GM23248 (cell line): ENCODE measurements around the gene CAMP. TPM values are rescaled to one million over a fixed set of nuclear protein-coding genes. Genes with fewer than 3 reads are reported as not detected.
A peak's percentile ranks its signal among the peaks of the same experiment; 100 is the strongest.
"Not testable (repeated sequence)": the region's sequence is repeated elsewhere in the genome, so short reads cannot be mapped to it uniquely, and the experiment has no call there.

Experiments used
- DNase-seq: peaks from one replicate; pipeline ENCODE4 v3.0.0-alpha.2; 2015
- H2AFZ ChIP-seq: fragments of 200-600 bp; sonication (generic); 2 replicates; pipeline ENCODE4 v1.6.1; 2016; ENCODE audit warnings: antibody characterized with exemption
- H3F3A ChIP-seq: fragments of 200-600 bp; sonication (generic); 2 replicates; pipeline ENCODE4 v1.6.1; 2016; ENCODE audit warnings: mild to moderate bottlenecking, antibody characterized with exemption, mixed run types; ENCODE audit not compliant: insufficient read depth
- H3K27ac ChIP-seq: fragments of 200-600 bp; sonication (generic); 2 replicates; pipeline ENCODE4 v1.5.1; 2016; ENCODE audit warnings: mild to moderate bottlenecking
- H3K27me3 ChIP-seq: fragments of 200-600 bp; sonication (generic); replicated peaks from 2 replicates; pipeline ENCODE4 v1.6.1; 2016; ENCODE audit warnings: mild to moderate bottlenecking; ENCODE audit not compliant: insufficient read depth
- H3K36me3 ChIP-seq: fragments of 200-600 bp; sonication (generic); 2 replicates; pipeline ENCODE4 v1.6.1; 2016; ENCODE audit warnings: low read depth, mild to moderate bottlenecking
- H3K4me1 ChIP-seq: fragments of 200-600 bp; sonication (generic); 2 replicates; pipeline ENCODE4 v1.6.1; 2016; ENCODE audit warnings: mild to moderate bottlenecking; ENCODE audit not compliant: insufficient read depth
- H3K4me2 ChIP-seq: fragments of 200-600 bp; sonication (generic); one replicate; pipeline ENCODE4 v1.6.1; 2016; ENCODE audit warnings: mild to moderate bottlenecking; ENCODE audit not compliant: unreplicated experiment
- H3K4me3 ChIP-seq: fragments of 200-600 bp; sonication (generic); 2 replicates; pipeline ENCODE4 v1.5.1; 2016; ENCODE audit warnings: mild to moderate bottlenecking
- H3K79me2 ChIP-seq: fragments of 200-600 bp; sonication (generic); 2 replicates; pipeline ENCODE4 v1.6.1; 2016; ENCODE audit warnings: mild to moderate bottlenecking; ENCODE audit not compliant: insufficient read depth
- H3K9ac ChIP-seq: fragments of 200-600 bp; sonication (generic); 2 replicates; pipeline ENCODE4 v1.6.1; 2016; ENCODE audit warnings: mild to moderate bottlenecking
- H3K9me2 ChIP-seq: fragments of 200-600 bp; sonication (generic); 2 replicates; pipeline ENCODE4 v1.6.1; 2016; ENCODE audit warnings: mixed run types, mild to moderate bottlenecking, moderate library complexity; ENCODE audit not compliant: insufficient read depth
- H3K9me3 ChIP-seq: fragments of 200-600 bp; sonication (generic); one replicate; pipeline ENCODE4 v1.6.1; 2017; ENCODE audit warnings: low read depth
- H4K20me1 ChIP-seq: fragments of 200-600 bp; sonication (generic); 2 replicates; pipeline ENCODE4 v1.6.0; 2016; ENCODE audit not compliant: insufficient read depth
- EZH2 ChIP-seq: fragments of 200-600 bp; sonication (generic); IDR thresholded peaks from 2 replicates; pipeline ENCODE4 v1.6.1; 2018; ENCODE audit warnings: antibody characterized with exemption, mild to moderate bottlenecking; ENCODE audit not compliant: insufficient read depth, poor library complexity, severe bottlenecking
- EZH2phosphoT487 ChIP-seq: fragments of 200-600 bp; sonication (generic); IDR thresholded peaks from 2 replicates; pipeline ENCODE4 v1.6.1; 2018; ENCODE audit warnings: antibody characterized with exemption, moderate library complexity, mild to moderate bottlenecking, low read depth; ENCODE audit not compliant: insufficient read depth
- WGBS, 2 experiments: methylation state at CpG; one replicate each; pipeline ENCODE4 v1.1.6; 2015 to 2017; ENCODE audit warnings: low lambda C conversion rate in 2 of 2, low coverage in 1 of 2; ENCODE audit errors: missing lambda C conversion rate in 2 of 2; 5-methylcytosine and 5-hydroxymethylcytosine counted together
- in situ Hi-C: fragments of 300-500 bp; cut with MboI; formaldehyde crosslinking; loops from 2 replicates; pipeline ENCODE4 v1.15.0; 2020
- polyA plus RNA-seq: library from polyadenylated mRNA; unstranded; fragments of >200 nt; fragmentation: Nextera tagmentation; extraction: Ambion mirVana; gene quantifications from 2 replicates; pipeline ENCODE4 v1.2.1, GENCODE V29; 2016
- total RNA-seq: library from RNA; depleted of rRNA; stranded (reverse); fragments of >200 nt; shearing (Covaris generic); gene quantifications from 2 replicates; pipeline ENCODE4 v1.2.3, GENCODE V29; 2014

The CAMP gene
- total and polyA plus RNA-seq, 2 experiments from 2014 or later: not detected

DNA sequence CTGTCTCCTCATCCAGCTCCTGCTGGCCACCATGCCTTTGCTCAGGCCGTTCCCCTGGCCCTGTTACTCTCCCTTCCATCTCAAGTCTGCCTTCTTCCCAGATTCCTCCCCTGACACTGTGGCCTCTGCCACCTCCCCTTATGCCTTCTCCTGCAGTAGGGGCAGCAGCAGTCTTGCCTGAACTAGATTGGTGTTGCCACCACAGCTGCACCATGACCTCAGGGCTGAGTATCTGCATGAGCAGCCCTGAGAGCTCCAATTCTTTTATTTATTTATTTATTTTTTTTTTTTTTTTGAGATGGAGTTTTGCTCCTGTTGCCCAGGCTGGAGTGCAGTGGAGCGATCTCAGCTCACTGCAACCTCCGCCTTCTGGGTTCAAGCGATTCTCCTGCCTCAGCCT, 13.8 kb upstream of the CAMP start:
- Histone ChIP-seq H3K79me2 (no peaks in the 10 kb centered on the region), H3K9ac (no peak overlapping the region), H3F3A (no peaks in the 10 kb centered on the region), H3K9me2 (no peaks in the 10 kb centered on the region), H3K4me2 (no peak overlapping the region), H3K27ac (no peak overlapping the region), H3K27me3 (no peaks in the 10 kb centered on the region), H3K4me3 (no peak overlapping the region), H3K9me3 (no peaks in the 10 kb centered on the region), H4K20me1 (no peaks in the 10 kb centered on the region), H2AFZ (no peak overlapping the region), H3K36me3 (no peaks in the 10 kb centered on the region), H3K4me1 (no peaks in the 10 kb centered on the region)
- in situ Hi-C loops: no loop called here
- DNase-seq: no peak
- TF ChIP-seq EZH2phosphoT487: no peak
- TF ChIP-seq EZH2: no peak
- 90 to 98% methylated on average over 3 to 4 of the region's 4 CpGs for WGBS, 2 experiments

GRCh38 chr3:48210534-48210933, 12.8 kb upstream of the CAMP start:
- in situ Hi-C loops, DNase-seq, H3K27me3 ChIP-seq, H3K4me1 ChIP-seq, H3K9ac ChIP-seq, H3K4me3 ChIP-seq, H3K27ac ChIP-seq, H3K4me2 ChIP-seq, H3F3A ChIP-seq, H2AFZ ChIP-seq, H3K9me2 ChIP-seq, H4K20me1 ChIP-seq, H3K9me3 ChIP-seq, H3K36me3 ChIP-seq, H3K79me2 ChIP-seq: not testable (repeated sequence)
- 97% methylated on average over 18 of the region's 48 CpGs; no CpG with 5 or more reads in 1 of the 2 experiments for whole genome bisulfite sequencing, 2 experiments

- in situ Hi-C loops, H3K27ac ChIP-seq, H3K79me2 ChIP-seq, H3K36me3 ChIP-seq, H3K4me2 ChIP-seq, H3K9me3 ChIP-seq, H3K27me3 ChIP-seq, H2AFZ ChIP-seq, H3K4me1 ChIP-seq, H4K20me1 ChIP-seq, H3F3A ChIP-seq, DNase-seq, H3K4me3 ChIP-seq, H3K9ac ChIP-seq, H3K9me2 ChIP-seq: not testable (repeated sequence)
- 87% methylated on average over 13 of the region's 36 CpGs; no CpG with 5 or more reads in 1 of the 2 experiments for WGBS, 2 experiments
Observed at GRCh38 chr3:48211776-48212175, 11.5 kb upstream of the CAMP start.

DNA sequence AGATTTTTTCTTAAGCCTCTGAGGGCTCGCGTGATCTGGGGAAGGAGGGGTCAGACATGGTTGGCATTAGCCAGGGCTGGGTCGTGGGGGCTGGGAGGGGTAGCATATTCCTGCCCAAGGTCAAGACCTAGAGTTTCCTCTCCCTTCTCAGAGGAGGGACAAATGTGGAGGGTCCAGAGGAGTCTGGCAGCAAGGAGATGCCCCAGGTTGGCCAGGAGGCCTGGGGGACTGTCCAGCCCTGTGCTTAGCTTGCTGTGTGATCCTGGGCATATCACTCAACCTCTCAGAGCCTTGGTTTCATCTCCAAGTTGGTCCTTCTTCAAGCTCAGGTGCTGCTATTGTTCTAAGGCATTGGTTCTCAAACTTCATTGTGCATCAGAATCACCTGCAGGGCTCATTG, 9.1 kb upstream of the CAMP start:
- WGBS, 2 experiments: 89 to 100% methylated on average over 3 of the region's 3 CpGs
- Histone ChIP-seq H3K27me3 (no peaks in the 10 kb centered on the region), H3K9me2 (no peaks in the 10 kb centered on the region), H3K79me2 (no peaks in the 10 kb centered on the region), H3K9ac (no peak overlapping the region), H3K9me3 (no peaks in the 10 kb centered on the region), H3K36me3 (no peaks in the 10 kb centered on the region), H3K27ac (no peak overlapping the region), H2AFZ (no peak overlapping the region), H3K4me1 (0 out of 2 replicates have a peak, but pooled peaks cover under 1% of the 10 kb centered on the region), H3F3A (peaks cover 5% of the 10 kb centered on the region; the same call in 1 of the 2 replicates), H3K4me3 (no peak overlapping the region), H3K4me2 (no peak overlapping the region), H4K20me1 (no peaks in the 10 kb centered on the region)
- TF ChIP-seq EZH2phosphoT487: no peak
- TF ChIP-seq EZH2: no peak
- DNase-seq: no peak
- in situ Hi-C loops: no loop called here

DNA sequence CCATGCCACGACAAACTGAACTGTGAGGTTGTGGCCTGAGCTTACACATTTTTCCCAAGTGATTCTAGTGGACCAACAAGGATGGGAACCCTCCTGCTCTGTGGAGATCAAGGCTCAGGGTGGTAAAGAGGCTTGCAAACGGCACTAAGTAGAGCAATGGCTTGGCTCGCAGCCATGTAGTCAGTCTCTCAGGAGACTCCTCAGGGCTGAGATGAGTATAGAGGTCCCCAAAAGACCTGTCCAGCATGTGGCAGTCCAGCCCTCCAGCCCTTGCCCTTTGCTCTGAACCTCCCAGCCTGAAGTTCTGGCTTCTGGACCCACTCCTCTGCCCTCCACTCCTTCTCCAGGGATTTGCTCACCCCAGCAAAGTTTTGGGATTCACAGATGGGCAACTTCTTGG, 8.3 kb upstream of the CAMP start:
- Histone ChIP-seq H3K27ac (no peak overlapping the region), H3K9me2 (no peaks in the 10 kb centered on the region), H3K4me1 (0 out of 2 replicates have a peak, but pooled peaks cover 4% of the 10 kb centered on the region), H3K36me3 (no peaks in the 10 kb centered on the region), H3K4me2 (no peak overlapping the region), H3F3A (peaks cover 7% of the 10 kb centered on the region; the same call in 1 of the 2 replicates), H2AFZ (no peak overlapping the region), H3K79me2 (no peaks in the 10 kb centered on the region), H3K9me3 (no peaks in the 10 kb centered on the region), H3K4me3 (no peak overlapping the region), H4K20me1 (no peaks in the 10 kb centered on the region), H3K27me3 (no peaks in the 10 kb centered on the region), H3K9ac (no peak overlapping the region)
- peak; percentile 17 for DNase-seq
- in situ Hi-C loops: no loop called here
- WGBS, 2 experiments: 17 to 25% methylated on average over 3 of the region's 3 CpGs
- TF ChIP-seq EZH2phosphoT487 (no peak), EZH2 (no peak)
